Sigmoid colon (tissue), 3 donors: ENCODE data around the gene ARHGAP15.

ENCODE experiments used
- POLR2A ChIP-seq, 2 donors: fragments of 450-650 bp; IDR thresholded peaks; one replicate each; pipeline ENCODE4 v1.6.1; 2016; ENCODE audit warnings: antibody characterized with exemption in 2 of 2, mild to moderate bottlenecking in 2 of 2, moderate library complexity in 2 of 2
- TF ChIP-seq, protein P1 (sequence below), 4 experiments: fragments of 450-650 bp in 3 of 4; fragments of 200-600 bp in 1 of 4; IDR thresholded peaks; one replicate each; pipeline ENCODE4 v1.5.1; 2016 to 2019; ENCODE audit warnings: antibody characterized with exemption in 4 of 4, mild to moderate bottlenecking in 3 of 4, moderate library complexity in 2 of 4

DNA sequence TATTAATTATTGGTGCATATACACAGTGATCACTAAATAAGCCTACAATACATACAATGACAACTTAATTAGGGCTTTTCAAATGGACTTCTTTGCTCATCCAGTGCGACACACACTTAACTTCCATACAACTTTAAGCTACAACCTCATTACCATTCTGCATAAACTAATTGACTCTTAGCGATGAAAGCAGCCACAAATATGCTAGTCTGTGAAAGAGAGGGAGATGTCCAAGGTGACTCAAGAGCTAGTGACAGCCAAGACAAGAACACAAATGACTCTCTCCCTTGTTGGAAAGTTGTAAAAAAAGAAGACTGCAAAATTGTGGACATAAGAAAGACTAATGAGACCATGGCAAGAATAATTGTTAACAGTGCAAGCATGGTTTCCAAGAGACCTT, 264.8 kb downstream of the ARHGAP15 start:
- TF ChIP-seq, protein P1, sequence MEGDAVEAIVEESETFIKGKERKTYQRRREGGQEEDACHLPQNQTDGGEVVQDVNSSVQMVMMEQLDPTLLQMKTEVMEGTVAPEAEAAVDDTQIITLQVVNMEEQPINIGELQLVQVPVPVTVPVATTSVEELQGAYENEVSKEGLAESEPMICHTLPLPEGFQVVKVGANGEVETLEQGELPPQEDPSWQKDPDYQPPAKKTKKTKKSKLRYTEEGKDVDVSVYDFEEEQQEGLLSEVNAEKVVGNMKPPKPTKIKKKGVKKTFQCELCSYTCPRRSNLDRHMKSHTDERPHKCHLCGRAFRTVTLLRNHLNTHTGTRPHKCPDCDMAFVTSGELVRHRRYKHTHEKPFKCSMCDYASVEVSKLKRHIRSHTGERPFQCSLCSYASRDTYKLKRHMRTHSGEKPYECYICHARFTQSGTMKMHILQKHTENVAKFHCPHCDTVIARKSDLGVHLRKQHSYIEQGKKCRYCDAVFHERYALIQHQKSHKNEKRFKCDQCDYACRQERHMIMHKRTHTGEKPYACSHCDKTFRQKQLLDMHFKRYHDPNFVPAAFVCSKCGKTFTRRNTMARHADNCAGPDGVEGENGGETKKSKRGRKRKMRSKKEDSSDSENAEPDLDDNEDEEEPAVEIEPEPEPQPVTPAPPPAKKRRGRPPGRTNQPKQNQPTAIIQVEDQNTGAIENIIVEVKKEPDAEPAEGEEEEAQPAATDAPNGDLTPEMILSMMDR (IDR thresholded peaks at IDR 0.05) = no peak
- no peak for TF ChIP-seq POLR2A (IDR thresholded peaks at IDR 0.05)
